Activated T-helper 1 cell treated with anti-CD3 and anti-CD28 coated beads, Interleukin-12 subunit alpha, Interleukin-12 subunit beta, Interleukin-2, Interleukin-4 antibody, amounts not matched to agents 30 ng/mL and 10 ng/mL and 1 ng/mL, durations not matched to agents 14 hours and 24 hours and 36 hours (primary cell): ENCODE results near the gene CTXN2. TPM values are rescaled to one million over a fixed set of nuclear protein-coding genes. Genes with fewer than 3 reads are reported as not detected.

ENCODE experiments used
- DNase-seq: peaks from one replicate; pipeline ENCODE4 v3.0.0; 2021; ENCODE audit warnings: low spot score
- H3K27ac Mint-ChIP-seq: one replicate; pipeline ENCODE4 v1.8.0; 2021; ENCODE audit warnings: mild to moderate bottlenecking, mixed read lengths
- H3K27me3 Mint-ChIP-seq: one replicate; pipeline ENCODE4 v1.8.0; 2022; ENCODE audit warnings: mild to moderate bottlenecking, moderate library complexity, mixed read lengths; ENCODE audit not compliant: insufficient read depth
- H3K36me3 Mint-ChIP-seq: one replicate; pipeline ENCODE4 v1.8.0; 2021; ENCODE audit warnings: low read depth, mixed read lengths
- H3K4me1 Mint-ChIP-seq: one replicate; pipeline ENCODE4 v1.8.0; 2021; ENCODE audit warnings: low read depth, mixed read lengths
- H3K4me3 Mint-ChIP-seq: one replicate; pipeline ENCODE4 v1.8.0; 2021; ENCODE audit warnings: mild to moderate bottlenecking, moderate library complexity, mixed read lengths
- H3K9me3 Mint-ChIP-seq: one replicate; pipeline ENCODE4 v1.8.0; 2021; ENCODE audit warnings: mixed read lengths
- intact Hi-C: fragments of 100-400 bp; cut with micrococcal nuclease; formaldehyde crosslinking; loops from one replicate; pipeline ENCODE4 v1.15.1; 2024
- total RNA-seq: library from RNA; stranded (reverse); gene quantifications from 2 replicates; pipeline ENCODE4 v1.2.3, GENCODE V29; 2022

CTXN2 gene
- total RNA-seq, 1 donor from 2014 or later: not detected

GRCh38 chr15:48177766-48178647, 13.5 kb upstream of the CTXN2 start, which contains the start of gene MYEF2:
TSS of gene MYEF2 (minus strand) at chr15:48178295. CDS start at chr15:48178237, 58 bp downstream.
- DNase-seq: peak; percentile 70
- peaks cover 25% of the 10 kb centered on the region for H3K27me3 Mint-ChIP-seq
- intact Hi-C loops: loop anchor here (1.0 kb wide), 2 partner anchors 13 to 154 kb away; partner anchors contain the start of gene CTXN2
- H3K9me3 Mint-ChIP-seq: peaks cover 9% of the 10 kb centered on the region
- H3K4me1 Mint-ChIP-seq: peaks cover 19% of the 10 kb centered on the region
- H3K27ac Mint-ChIP-seq: peak within 1 kb of the TSS; percentile 90
- H3K4me3 Mint-ChIP-seq: peak within 1 kb of the TSS; percentile 90
- peaks cover 5% of the 10 kb centered on the region for H3K36me3 Mint-ChIP-seq

DNA sequence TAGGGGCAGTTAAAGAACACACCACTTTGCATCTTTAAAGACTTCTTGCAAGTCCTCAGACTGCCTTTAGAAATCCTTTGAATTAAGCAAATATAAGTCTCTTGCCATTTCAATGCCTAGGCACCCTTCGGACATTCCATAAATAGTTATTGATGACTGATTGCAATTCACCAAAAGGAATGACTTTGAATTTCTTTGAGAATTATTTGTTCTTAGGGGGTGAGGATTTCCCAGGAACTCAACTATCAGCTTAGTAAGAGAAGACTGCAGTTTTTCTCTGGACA, 12.9 kb upstream of the CTXN2 start:
- H3K27ac Mint-ChIP-seq: no peak overlapping the region
- intact Hi-C loops: loop anchor here (1.0 kb wide), 2 partner anchors 13 to 154 kb away; partner anchors contain the start of gene CTXN2
- H3K4me3 Mint-ChIP-seq: peak overlapping the region; percentile 57
- H3K4me1 Mint-ChIP-seq: peaks cover 19% of the 10 kb centered on the region
- peaks cover 28% of the 10 kb centered on the region for H3K27me3 Mint-ChIP-seq
- H3K36me3 Mint-ChIP-seq: peaks cover 3% of the 10 kb centered on the region
- no peak for DNase-seq
- peaks cover 4% of the 10 kb centered on the region for H3K9me3 Mint-ChIP-seq

- Mint-ChIP-seq H3K9me3 (no peaks in the 10 kb centered on the region), H3K27ac (no peak overlapping the region), H3K27me3 (peaks cover 26% of the 10 kb centered on the region), H3K4me1 (no peaks in the 10 kb centered on the region), H3K36me3 (no peaks in the 10 kb centered on the region), H3K4me3 (no peak overlapping the region)
- intact Hi-C loops: no loop called here
- no peak for DNase-seq
Observed at GRCh38 chr15:48182749-48183148, 8.7 kb upstream of the CTXN2 start.

- no peak for DNase-seq
- no peaks in the 10 kb centered on the region for H3K4me1 Mint-ChIP-seq
- intact Hi-C loops: no loop called here
- H3K36me3 Mint-ChIP-seq: no peaks in the 10 kb centered on the region
- no peak overlapping the region for H3K27ac Mint-ChIP-seq
- no peak overlapping the region for H3K4me3 Mint-ChIP-seq
- H3K27me3 Mint-ChIP-seq: peaks cover 19% of the 10 kb centered on the region
- no peaks in the 10 kb centered on the region for H3K9me3 Mint-ChIP-seq
Observed at GRCh38 chr15:48185529-48185928, 5.9 kb upstream of the CTXN2 start.

DNA sequence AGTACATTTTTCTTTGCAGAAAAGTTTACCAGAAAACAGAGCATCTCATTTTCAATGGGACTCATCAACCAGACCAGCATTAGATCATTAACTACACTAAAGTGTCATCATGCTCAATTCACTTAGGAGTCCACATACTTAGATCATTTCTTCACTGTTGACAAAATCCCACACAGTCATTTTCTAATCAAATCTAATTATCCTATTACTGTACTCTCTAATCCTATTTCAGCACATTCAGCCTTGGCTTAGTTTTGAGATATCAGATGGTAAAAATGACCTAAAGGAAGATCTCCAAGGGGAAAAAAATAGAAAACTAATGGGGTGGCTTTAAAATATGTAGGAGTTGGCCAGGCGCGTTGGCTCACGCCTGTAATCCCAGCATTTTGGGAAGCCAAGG, 5.2 kb upstream of the CTXN2 start:
- H3K4me1 Mint-ChIP-seq: peaks cover 5% of the 10 kb centered on the region
- no peaks in the 10 kb centered on the region for H3K9me3 Mint-ChIP-seq
- DNase-seq: no peak
- H3K27me3 Mint-ChIP-seq: peaks cover 21% of the 10 kb centered on the region
- H3K27ac Mint-ChIP-seq: no peak overlapping the region
- no peak overlapping the region for H3K4me3 Mint-ChIP-seq
- intact Hi-C loops: no loop called here
- no peaks in the 10 kb centered on the region for H3K36me3 Mint-ChIP-seq

- Mint-ChIP-seq H3K4me1 (peaks cover 8% of the 10 kb centered on the region), H3K9me3 (no peaks in the 10 kb centered on the region), H3K4me3 (no peak overlapping the region), H3K36me3 (no peaks in the 10 kb centered on the region), H3K27ac (no peak overlapping the region), H3K27me3 (peaks cover 19% of the 10 kb centered on the region)
- peak; percentile 28 for DNase-seq
- intact Hi-C loops: loop anchor here (1.0 kb wide), 1 partner anchor 13 kb away; the partner anchor contains the start of gene MYEF2
Observed at GRCh38 chr15:48190932-48191573, 412 bp upstream of the CTXN2 start.

GRCh38 chr15:48202068-48202467, 10.6 kb downstream of the CTXN2 start:
- H3K4me3 Mint-ChIP-seq: no peak overlapping the region

DNA sequence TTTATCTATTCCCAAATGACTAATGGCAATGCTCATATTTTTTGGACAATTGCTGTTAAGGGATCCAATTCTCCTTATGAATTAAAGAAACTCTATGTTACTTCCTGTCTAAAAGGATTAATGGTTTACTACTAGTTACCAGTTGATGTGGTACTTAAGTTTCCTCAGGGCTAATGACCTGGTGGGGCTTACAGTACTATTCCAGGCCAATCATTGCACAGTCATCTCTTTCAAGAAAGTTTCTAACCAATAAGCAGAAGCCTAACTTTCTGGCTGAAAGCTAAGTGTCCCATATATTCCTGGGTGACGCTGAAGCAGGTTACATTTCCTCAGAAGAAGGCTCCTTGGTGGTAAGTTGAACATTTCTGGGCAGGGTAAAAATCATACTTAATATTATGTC, 14.5 kb downstream of the CTXN2 start, which contains the start of gene SLC12A1:
Gene SLC12A1 (plus strand): TSS at position 322 of the 400 bp plus-strand sequence. CDS start 1,418 bp downstream, outside the sequence.
- Mint-ChIP-seq H3K27me3 (peaks cover 9% of the 10 kb centered on the region), H3K36me3 (no peaks in the 10 kb centered on the region)

More at GRCh38 chr15:48202068-48202467, 10.6 kb downstream of the CTXN2 start:
- intact Hi-C loops: no loop called here
- H3K9me3 Mint-ChIP-seq: no peaks in the 10 kb centered on the region
- H3K36me3 Mint-ChIP-seq: no peaks in the 10 kb centered on the region
- no peaks in the 10 kb centered on the region for H3K4me1 Mint-ChIP-seq
- peaks cover 5% of the 10 kb centered on the region for H3K27me3 Mint-ChIP-seq
- no peak overlapping the region for H3K27ac Mint-ChIP-seq
- no peak for DNase-seq

DNA sequence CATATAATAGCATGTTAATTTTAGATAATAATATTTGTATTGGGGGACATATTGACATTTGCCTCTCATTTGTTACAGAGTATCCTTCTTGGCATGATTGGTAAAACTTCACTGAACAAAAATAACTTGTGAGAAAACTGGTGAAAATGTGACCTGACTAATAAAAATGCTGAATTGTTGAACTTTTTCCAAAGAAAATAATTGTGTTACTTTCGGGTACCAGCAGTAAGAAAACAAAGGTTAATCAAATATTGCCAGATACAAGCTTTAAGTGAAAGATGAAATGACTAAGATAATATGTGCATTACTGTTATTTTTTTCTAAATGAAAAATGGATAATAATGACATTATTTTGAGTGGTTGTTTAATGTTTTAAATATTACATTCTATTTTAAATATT, 29.8 kb downstream of the CTXN2 start:
- Mint-ChIP-seq H3K4me3 (no peak overlapping the region), H3K36me3 (no peaks in the 10 kb centered on the region), H3K27ac (no peak overlapping the region), H3K27me3 (peaks cover 10% of the 10 kb centered on the region), H3K9me3 (no peaks in the 10 kb centered on the region), H3K4me1 (no peaks in the 10 kb centered on the region)
- intact Hi-C loops: no loop called here
- DNase-seq: no peak

More for the DNA sequence above, 14.5 kb downstream of the CTXN2 start, which contains the start of gene SLC12A1:
- no peak within 1 kb of the TSS for H3K27ac Mint-ChIP-seq
- no peaks in the 10 kb centered on the region for H3K9me3 Mint-ChIP-seq
- H3K4me1 Mint-ChIP-seq: no peaks in the 10 kb centered on the region
- intact Hi-C loops: no loop called here
- no peak for DNase-seq
- H3K4me3 Mint-ChIP-seq: no peak within 1 kb of the TSS

- intact Hi-C loops: no loop called here
- peaks cover 10% of the 10 kb centered on the region for H3K27me3 Mint-ChIP-seq
- no peak for DNase-seq
- H3K9me3 Mint-ChIP-seq: no peaks in the 10 kb centered on the region
- H3K4me1 Mint-ChIP-seq: no peaks in the 10 kb centered on the region
- H3K36me3 Mint-ChIP-seq: no peaks in the 10 kb centered on the region
- H3K4me3 Mint-ChIP-seq: no peak overlapping the region
- no peak overlapping the region for H3K27ac Mint-ChIP-seq
Observed at GRCh38 chr15:48221885-48222284, 30.4 kb downstream of the CTXN2 start.

DNA sequence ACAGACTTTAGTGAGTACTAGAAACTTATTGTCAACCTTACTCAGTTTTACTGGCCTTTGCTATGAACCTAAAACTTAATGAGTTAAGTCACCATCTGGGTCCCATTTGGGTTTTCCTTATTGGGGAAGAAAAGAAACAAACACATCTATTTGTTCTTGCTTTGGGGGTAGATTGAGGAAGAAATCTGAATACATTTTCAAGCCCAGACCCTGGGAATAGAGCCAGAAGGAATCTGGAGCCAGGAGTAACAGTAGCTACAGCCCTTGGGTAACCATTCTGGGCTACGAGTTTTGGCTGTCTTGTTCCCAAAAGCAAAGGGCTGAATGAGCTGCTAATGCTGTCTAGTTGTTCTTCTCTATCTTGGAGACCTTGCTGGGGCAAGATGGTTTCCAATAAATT, 31.2 kb downstream of the CTXN2 start:
- intact Hi-C loops: no loop called here
- no peak for DNase-seq
- H3K4me3 Mint-ChIP-seq: no peak overlapping the region
- no peak overlapping the region for H3K27ac Mint-ChIP-seq
- peaks cover 10% of the 10 kb centered on the region for H3K27me3 Mint-ChIP-seq
- H3K36me3 Mint-ChIP-seq: no peaks in the 10 kb centered on the region
- no peaks in the 10 kb centered on the region for H3K4me1 Mint-ChIP-seq
- H3K9me3 Mint-ChIP-seq: no peaks in the 10 kb centered on the region

DNA sequence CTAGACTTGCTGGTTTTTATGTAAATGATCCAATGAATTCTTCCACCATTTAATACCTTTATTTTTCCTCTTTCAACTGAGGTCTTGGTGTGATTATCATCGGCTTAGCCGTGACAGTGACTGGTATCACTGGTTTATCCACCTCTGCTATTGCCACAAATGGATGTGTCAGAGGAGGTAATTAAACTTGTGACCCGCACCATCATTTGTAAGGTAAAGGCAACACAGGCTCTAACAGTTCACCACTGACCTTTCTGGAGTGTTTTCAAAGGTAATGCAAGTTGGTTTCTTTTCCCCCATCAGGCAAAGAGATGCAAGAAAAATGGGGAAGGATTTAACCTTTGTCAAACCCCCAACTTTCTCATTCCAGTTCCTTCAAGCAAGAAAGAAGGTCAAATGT, 34.3 kb downstream of the CTXN2 start:
- no peak overlapping the region for H3K4me3 Mint-ChIP-seq

GRCh38 chr15:48230498-48230897, 39.0 kb downstream of the CTXN2 start:
- intact Hi-C loops: no loop called here
- Mint-ChIP-seq H3K9me3 (no peaks in the 10 kb centered on the region), H3K4me1 (no peaks in the 10 kb centered on the region), H3K36me3 (no peaks in the 10 kb centered on the region), H3K27me3 (peaks cover 10% of the 10 kb centered on the region), H3K27ac (no peak overlapping the region), H3K4me3 (no peak overlapping the region)
- no peak for DNase-seq

More for the DNA sequence above, 34.3 kb downstream of the CTXN2 start:
- H3K27me3 Mint-ChIP-seq: peaks cover 13% of the 10 kb centered on the region
- intact Hi-C loops: no loop called here
- H3K9me3 Mint-ChIP-seq: no peaks in the 10 kb centered on the region
- H3K4me1 Mint-ChIP-seq: no peaks in the 10 kb centered on the region
- no peaks in the 10 kb centered on the region for H3K36me3 Mint-ChIP-seq
- DNase-seq: no peak
- no peak overlapping the region for H3K27ac Mint-ChIP-seq
